Head of caudate nucleus (tissue), 42 donors: ENCODE results near the gene C1QB.

ENCODE experiments used
- DNase-seq, 42 donors: peaks; one replicate each; pipeline versions ENCODE4 v3.0.0 to v3.0.0-alpha.2; 2020 to 2021; ENCODE audit warnings: mixed read lengths in 7 of 42
- intact Hi-C: fragments of 100-400 bp; cut with DNase I; formaldehyde crosslinking; loops from one replicate; pipeline ENCODE4 v1.15.0; 2022

The C1QB gene

DNA sequence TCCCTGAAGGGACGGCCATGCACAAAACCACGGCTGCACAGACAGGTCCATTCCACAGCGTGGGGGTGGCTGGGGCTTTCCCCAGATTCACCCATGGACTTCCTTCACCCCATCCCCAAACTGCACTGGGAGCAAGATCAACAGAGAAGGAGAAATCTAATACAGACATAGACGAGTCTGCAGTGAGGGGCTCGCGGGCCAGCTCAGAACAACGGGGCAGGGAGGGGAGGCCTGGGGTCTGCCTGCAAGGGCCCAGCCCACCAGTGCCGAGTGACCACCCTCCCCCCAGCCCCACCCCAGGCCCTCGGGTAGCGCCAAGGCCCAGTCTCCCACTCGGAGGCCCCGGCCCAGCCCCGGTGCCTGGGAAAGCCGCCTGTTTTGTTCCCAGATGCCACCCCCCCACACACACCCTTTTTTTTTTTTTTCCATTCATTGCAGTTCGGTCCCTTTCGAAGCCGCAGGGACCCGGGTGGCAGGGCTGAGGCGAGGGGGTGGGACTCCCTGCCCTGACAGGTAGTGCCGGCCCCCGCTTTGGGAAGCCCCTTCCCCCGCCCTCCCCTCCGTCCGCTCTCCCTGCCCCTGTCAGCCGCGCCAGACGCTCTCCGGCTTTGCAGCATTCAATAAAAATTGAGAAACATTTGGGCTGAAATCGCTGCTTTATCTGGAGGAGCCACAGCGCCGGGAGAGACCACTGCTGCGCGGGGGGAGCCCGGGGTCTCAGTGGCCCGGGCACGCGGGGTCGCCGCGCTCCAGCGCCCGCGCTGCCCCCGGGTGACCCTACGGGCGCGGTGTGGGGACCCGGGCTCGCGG lies 57.1 kb downstream of the C1QB start:
- peak; percentile 33 to 87 (median 74) for DNase-seq
- intact Hi-C loops, result loop anchor here (10.0 kb wide), 1 partner anchor 175 kb away; no protein-coding TSS in a partner anchor

DNA sequence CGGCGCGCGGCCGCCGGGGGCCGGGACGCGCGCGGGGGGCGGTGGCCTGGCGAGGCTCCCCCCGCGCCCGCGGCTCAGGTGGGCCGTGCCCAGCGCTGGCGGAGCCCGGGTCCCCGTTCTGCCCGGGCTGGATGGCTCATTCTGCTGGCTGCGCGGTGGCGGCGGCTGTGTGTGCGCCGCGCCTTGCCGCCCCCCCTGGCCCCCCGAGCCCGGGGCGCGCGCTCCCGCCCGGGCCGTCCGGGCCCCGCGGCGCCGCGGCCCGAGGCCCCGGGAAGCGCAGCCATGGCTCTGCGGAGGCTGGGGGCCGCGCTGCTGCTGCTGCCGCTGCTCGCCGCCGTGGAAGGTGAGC lies 57.6 kb downstream of the C1QB start, which contains the start of gene EPHB2:
TSS of gene EPHB2 (plus strand) at position 139 of the 349 bp plus-strand sequence. CDS start at position 283, 144 bp downstream.
- DNase-seq, result peak; percentile 23 to 90 (median 74)

DNA sequence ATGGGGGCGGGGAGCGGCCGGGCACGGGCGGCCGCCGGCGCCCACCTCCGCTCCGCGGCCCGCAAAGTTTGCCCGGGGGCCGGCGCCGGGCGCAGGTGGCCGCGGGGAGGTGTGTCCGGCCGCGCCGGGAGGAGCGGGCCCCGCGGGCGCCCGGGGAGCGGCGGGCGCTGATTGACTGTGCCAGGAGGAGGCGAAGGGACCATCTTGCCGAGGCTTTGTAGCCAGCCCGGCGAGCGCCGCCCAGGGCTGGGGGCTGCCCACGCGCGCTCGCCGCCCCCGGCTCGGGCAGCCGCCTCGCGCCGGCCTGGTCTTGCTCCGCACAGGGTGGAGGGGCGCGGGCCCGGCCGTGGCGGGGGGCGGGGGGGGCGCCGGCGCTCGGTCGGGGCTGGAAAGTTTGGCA lies 58.0 kb downstream of the C1QB start:
- intact Hi-C loops, result no loop called here
- no peak for DNase-seq

More for the DNA sequence above, 57.6 kb downstream of the C1QB start, which contains the start of gene EPHB2:
- intact Hi-C loops, result no loop called here
